ENCODE data around the gene GDF10. TPM values are rescaled to one million over a fixed set of nuclear protein-coding genes. Genes with fewer than 3 reads are reported as not detected.

GDF10 gene
- total RNA-seq, 1 experiment from 2014 or later = 0.24 TPM

GRCh38 chr10:47325303-47326291, 25.6 kb downstream of the GDF10 start (continued):
- TF ChIP-seq RELA (CRISPR knock-in tag; IDR thresholded peaks at IDR 0.05; ENCODE audit: borderline replicate concordance) (no peak), E2F1 (CRISPR knock-in tag; IDR thresholded peaks at IDR 0.05) (no peak), ZNF281 (CRISPR knock-in tag; IDR thresholded peaks at IDR 0.05) (no peak), PREB (CRISPR knock-in tag; IDR thresholded peaks at IDR 0.05; ENCODE audit: borderline replicate concordance) (no peak), HMGA2 (CRISPR knock-in tag; IDR thresholded peaks at IDR 0.05) (no peak), MAX (CRISPR knock-in tag; IDR thresholded peaks at IDR 0.05) (no peak), ZNF219 (CRISPR knock-in tag; IDR thresholded peaks at IDR 0.05; ENCODE audit: borderline replicate concordance) (no peak), ELF4 (CRISPR knock-in tag; IDR thresholded peaks at IDR 0.05; ENCODE audit: low read depth) (no peak), ZNF121 (CRISPR knock-in tag; IDR thresholded peaks at IDR 0.05) (no peak), ZNF423 (CRISPR knock-in tag; IDR thresholded peaks at IDR 0.05) (no peak), CTCF (IDR thresholded peaks at IDR 0.05) (no peak), ZNF671 (CRISPR knock-in tag; IDR thresholded peaks at IDR 0.05) (no peak)

- H3K27ac Mint-ChIP-seq = no peak overlapping the region
- H3K4me1 Mint-ChIP-seq = no peaks in the 10 kb centered on the region
- no peak overlapping the region for H3K4me3 Mint-ChIP-seq
- no peak for ATAC-seq
- H3K9me3 Mint-ChIP-seq = peaks cover 17% of the 10 kb centered on the region
- ChIA-PET POLR2A (interaction anchor here (0.7 kb wide), 1 partner anchor 1358 kb away, joined by 5 read pairs; no protein-coding TSS in a partner anchor), CTCF (no interaction called here)
- H3K27me3 Mint-ChIP-seq (ENCODE audit: low read depth) = no peaks in the 10 kb centered on the region
- no peak for DNase-seq (ENCODE audit: low spot score)
- H3K36me3 Mint-ChIP-seq = no peaks in the 10 kb centered on the region
- no peak for TF ChIP-seq AR (CRISPR knock-in tag; IDR thresholded peaks at IDR 0.05)
- TF ChIP-seq IRF2 (CRISPR knock-in tag; IDR thresholded peaks at IDR 0.05; ENCODE audit: borderline replicate concordance, low read depth) = no peak
- no peak for TF ChIP-seq AFF4 (CRISPR knock-in tag; IDR thresholded peaks at IDR 0.05; ENCODE audit: borderline replicate concordance)
- TF ChIP-seq MYBL2 (CRISPR knock-in tag; IDR thresholded peaks at IDR 0.05) = no peak
- no peak for TF ChIP-seq ZBTB21 (CRISPR knock-in tag; IDR thresholded peaks at IDR 0.05; ENCODE audit: borderline replicate concordance)
- TF ChIP-seq RELA (CRISPR knock-in tag; IDR thresholded peaks at IDR 0.05; ENCODE audit: borderline replicate concordance) = no peak
- no peak for TF ChIP-seq JUN (CRISPR knock-in tag; IDR thresholded peaks at IDR 0.05)
- no peak for TF ChIP-seq NFATC4 (CRISPR knock-in tag; IDR thresholded peaks at IDR 0.05)
- TF ChIP-seq ZNF423 (CRISPR knock-in tag; IDR thresholded peaks at IDR 0.05) = no peak
- no peak for TF ChIP-seq ZNF219 (CRISPR knock-in tag; IDR thresholded peaks at IDR 0.05; ENCODE audit: borderline replicate concordance)
Measured at GRCh38 chr10:47326306-47326926, 26.4 kb downstream of the GDF10 start.

Data from WTC11 (cell line).